ENCODE data around the gene DLGAP1.

Gene DLGAP1

DNA sequence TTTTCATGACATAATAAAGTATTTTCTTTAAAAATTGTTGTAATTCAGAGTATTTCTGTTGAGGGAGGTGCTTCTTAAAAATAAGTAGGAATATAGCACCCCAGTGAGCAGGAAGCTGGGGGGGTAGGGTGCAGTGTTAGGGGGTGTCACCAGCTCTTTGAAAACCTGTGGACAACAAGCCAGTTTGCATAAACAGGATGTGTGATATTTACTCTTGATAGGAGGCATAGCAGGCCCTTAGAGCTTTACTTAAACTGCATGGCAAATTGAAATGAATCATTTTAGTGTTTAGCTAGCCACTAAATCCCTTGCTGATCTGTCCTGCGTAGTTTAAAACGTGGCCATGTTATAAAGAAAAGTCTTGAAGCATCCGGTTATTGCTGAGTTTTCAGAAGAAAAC, 996.7 kb downstream of the DLGAP1 start (continued):
- TF ChIP-seq ZFP69B (tag by site-specific recombination; IDR thresholded peaks at IDR 0.05), result no peak
- TF ChIP-seq ZNF654 (tag by site-specific recombination; IDR thresholded peaks at IDR 0.05; ENCODE audit: low read depth), result no peak
- no peak for TF ChIP-seq ZNF416 (tag by site-specific recombination; IDR thresholded peaks at IDR 0.05)
- no peak for TF ChIP-seq SCRT1 (tag by site-specific recombination; IDR thresholded peaks at IDR 0.05; ENCODE audit: borderline replicate concordance)
- TF ChIP-seq ZNF664 (tag by site-specific recombination; IDR thresholded peaks at IDR 0.05), result no peak
- no peak for TF ChIP-seq ZNF658 (tag by site-specific recombination; IDR thresholded peaks at IDR 0.05)
- TF ChIP-seq KLF16 (tag by site-specific recombination; IDR thresholded peaks at IDR 0.05), result no peak

DNA sequence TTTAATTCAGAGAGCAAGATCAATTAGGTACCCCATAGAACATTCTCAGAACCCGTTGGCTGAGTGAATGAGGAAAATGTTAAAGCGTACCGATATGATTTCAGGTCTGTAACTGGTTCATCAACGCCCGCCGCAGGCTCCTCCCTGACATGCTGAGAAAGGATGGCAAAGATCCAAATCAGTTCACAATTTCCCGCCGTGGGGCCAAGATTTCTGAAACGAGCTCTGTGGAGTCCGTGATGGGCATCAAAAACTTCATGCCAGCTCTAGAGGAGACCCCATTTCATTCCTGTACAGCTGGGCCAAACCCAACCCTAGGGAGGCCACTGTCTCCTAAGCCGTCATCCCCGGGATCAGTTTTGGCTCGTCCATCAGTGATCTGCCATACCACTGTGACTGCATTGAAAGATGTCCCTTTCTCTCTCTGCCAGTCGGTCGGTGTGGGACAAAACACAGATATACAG, 997.8 kb downstream of the DLGAP1 start:
- no peak overlapping the region for H3K4me3 ChIP-seq (ENCODE audit: low read depth, low read length)
- POLR2A ChIA-PET, result no interaction called here
- TF ChIP-seq MZF1 (tag by site-specific recombination; IDR thresholded peaks at IDR 0.05; ENCODE audit: borderline replicate concordance) (no peak), ATF2 (tag by site-specific recombination; IDR thresholded peaks at IDR 0.05; ENCODE audit: low read depth) (no peak), ZNF280C (tag by site-specific recombination; IDR thresholded peaks at IDR 0.05) (no peak), ZNF521 (tag by site-specific recombination; IDR thresholded peaks at IDR 0.05) (no peak), ZNF658 (tag by site-specific recombination; IDR thresholded peaks at IDR 0.05) (no peak), ZBTB7A (tag by site-specific recombination; IDR thresholded peaks at IDR 0.05; ENCODE audit: low read depth) (no peak), KLF7 (tag by site-specific recombination; IDR thresholded peaks at IDR 0.05; ENCODE audit: borderline replicate concordance) (no peak), SP3 (tag by site-specific recombination; IDR thresholded peaks at IDR 0.05) (no peak), ZFP3 (tag by site-specific recombination; IDR thresholded peaks at IDR 0.05; ENCODE audit: low read depth) (no peak), ZNF114 (tag by site-specific recombination; IDR thresholded peaks at IDR 0.05) (no peak), BCL11A (tag by site-specific recombination; IDR thresholded peaks at IDR 0.05; ENCODE audit: low read depth) (no peak)

GRCh38 chr18:3456686-3457069, 998.4 kb downstream of the DLGAP1 start:
- CTCF ChIA-PET, result interaction anchor here (0.6 to 1.0 kb wide), 3 partner anchors 122 to 131 kb away, joined by 3 read pairs; no protein-coding TSS in a partner anchor
- peaks cover 14% of the 10 kb centered on the region; the same call in 1 of the 2 replicates for H3K4me1 ChIP-seq (ENCODE audit: control insufficient read depth, insufficient read depth, low read length)
- no peak overlapping the region for H3K4me3 ChIP-seq (ENCODE audit: low read depth, low read length)
- no peak overlapping the region for H3K27ac ChIP-seq (ENCODE audit: extremely low read depth, low read depth, low read length)
- peaks cover 34% of the 10 kb centered on the region in 2 experiments for H3K36me3 ChIP-seq (ENCODE audit: control insufficient read depth in 2 of 2, insufficient read depth in 1 of 2, low read length in 2 of 2)
- H3K9me3 ChIP-seq (ENCODE audit: control insufficient read depth, insufficient read depth, low read depth, low read length), result no peaks in the 10 kb centered on the region
- TF ChIP-seq ZBTB8A (tag by site-specific recombination; IDR thresholded peaks at IDR 0.05) (no peak), FEZF1 (tag by site-specific recombination; IDR thresholded peaks at IDR 0.05) (no peak), ZNF223 (tag by site-specific recombination; IDR thresholded peaks at IDR 0.05) (no peak), ZNF777 (tag by site-specific recombination; IDR thresholded peaks at IDR 0.05; ENCODE audit: borderline replicate concordance) (no peak), ZNF266 (tag by site-specific recombination; IDR thresholded peaks at IDR 0.05; ENCODE audit: low read depth) (no peak)
- TF ChIP-seq, protein P1, sequence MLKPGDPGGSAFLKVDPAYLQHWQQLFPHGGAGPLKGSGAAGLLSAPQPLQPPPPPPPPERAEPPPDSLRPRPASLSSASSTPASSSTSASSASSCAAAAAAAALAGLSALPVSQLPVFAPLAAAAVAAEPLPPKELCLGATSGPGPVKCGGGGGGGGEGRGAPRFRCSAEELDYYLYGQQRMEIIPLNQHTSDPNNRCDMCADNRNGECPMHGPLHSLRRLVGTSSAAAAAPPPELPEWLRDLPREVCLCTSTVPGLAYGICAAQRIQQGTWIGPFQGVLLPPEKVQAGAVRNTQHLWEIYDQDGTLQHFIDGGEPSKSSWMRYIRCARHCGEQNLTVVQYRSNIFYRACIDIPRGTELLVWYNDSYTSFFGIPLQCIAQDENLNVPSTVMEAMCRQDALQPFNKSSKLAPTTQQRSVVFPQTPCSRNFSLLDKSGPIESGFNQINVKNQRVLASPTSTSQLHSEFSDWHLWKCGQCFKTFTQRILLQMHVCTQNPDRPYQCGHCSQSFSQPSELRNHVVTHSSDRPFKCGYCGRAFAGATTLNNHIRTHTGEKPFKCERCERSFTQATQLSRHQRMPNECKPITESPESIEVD (tag by site-specific recombination; IDR thresholded peaks at IDR 0.05), result peak; percentile 66
- TF ChIP-seq, protein P2, sequence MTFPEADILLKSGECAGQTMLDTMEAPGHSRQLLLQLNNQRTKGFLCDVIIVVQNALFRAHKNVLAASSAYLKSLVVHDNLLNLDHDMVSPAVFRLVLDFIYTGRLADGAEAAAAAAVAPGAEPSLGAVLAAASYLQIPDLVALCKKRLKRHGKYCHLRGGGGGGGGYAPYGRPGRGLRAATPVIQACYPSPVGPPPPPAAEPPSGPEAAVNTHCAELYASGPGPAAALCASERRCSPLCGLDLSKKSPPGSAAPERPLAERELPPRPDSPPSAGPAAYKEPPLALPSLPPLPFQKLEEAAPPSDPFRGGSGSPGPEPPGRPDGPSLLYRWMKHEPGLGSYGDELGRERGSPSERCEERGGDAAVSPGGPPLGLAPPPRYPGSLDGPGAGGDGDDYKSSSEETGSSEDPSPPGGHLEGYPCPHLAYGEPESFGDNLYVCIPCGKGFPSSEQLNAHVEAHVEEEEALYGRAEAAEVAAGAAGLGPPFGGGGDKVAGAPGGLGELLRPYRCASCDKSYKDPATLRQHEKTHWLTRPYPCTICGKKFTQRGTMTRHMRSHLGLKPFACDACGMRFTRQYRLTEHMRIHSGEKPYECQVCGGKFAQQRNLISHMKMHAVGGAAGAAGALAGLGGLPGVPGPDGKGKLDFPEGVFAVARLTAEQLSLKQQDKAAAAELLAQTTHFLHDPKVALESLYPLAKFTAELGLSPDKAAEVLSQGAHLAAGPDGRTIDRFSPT (tag by site-specific recombination; IDR thresholded peaks at IDR 0.05), result no peak
- TF ChIP-seq, protein P3, sequence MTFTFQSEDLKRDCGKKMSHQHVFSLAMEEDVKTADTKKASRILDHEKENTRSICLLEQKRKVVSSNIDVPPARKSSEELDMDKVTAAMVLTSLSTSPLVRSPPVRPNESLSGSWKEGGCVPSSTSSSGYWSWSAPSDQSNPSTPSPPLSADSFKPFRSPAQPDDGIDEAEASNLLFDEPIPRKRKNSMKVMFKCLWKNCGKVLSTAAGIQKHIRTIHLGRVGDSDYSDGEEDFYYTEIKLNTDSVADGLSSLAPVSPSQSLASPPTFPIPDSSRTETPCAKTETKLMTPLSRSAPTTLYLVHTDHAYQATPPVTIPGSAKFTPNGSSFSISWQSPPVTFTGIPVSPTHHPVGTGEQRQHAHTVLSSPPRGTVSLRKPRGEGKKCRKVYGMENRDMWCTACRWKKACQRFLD (tag by site-specific recombination; IDR thresholded peaks at IDR 0.05), result no peak
- POLR2A ChIA-PET, result no interaction called here

More for the DNA sequence above, 997.8 kb downstream of the DLGAP1 start:
- Histone ChIP-seq H3K36me3 (ENCODE audit: control insufficient read depth in 2 of 2, insufficient read depth in 1 of 2, low read length in 2 of 2) (peaks cover 34% of the 10 kb centered on the region in 2 experiments), H3K4me1 (ENCODE audit: control insufficient read depth, insufficient read depth, low read length) (peaks cover 14% of the 10 kb centered on the region; the same call in 1 of the 2 replicates), H3K9me3 (ENCODE audit: control insufficient read depth, insufficient read depth, low read depth, low read length) (no peaks in the 10 kb centered on the region), H3K27ac (ENCODE audit: extremely low read depth, low read depth, low read length) (no peak overlapping the region)
- CTCF ChIA-PET, result interaction anchor here (0.6 to 1.0 kb wide), 4 partner anchors 10 to 548 kb away, joined by 3 to 4 read pairs (median 4); no protein-coding TSS in a partner anchor
